DOHH2 (cell line): ENCODE measurements around the gene COL20A1.

Source experiments
- H3F3A ChIP-seq: fragments of 200-600 bp; sonication (generic), shearing (Covaris generic); 2 replicates; pipeline ENCODE4 v1.6.0; 2016; ENCODE audit warnings: antibody characterized with exemption, mild to moderate bottlenecking; ENCODE audit not compliant: control insufficient read depth, insufficient read depth
- H3K27ac ChIP-seq: fragments of 200-600 bp; sonication (generic); 2 replicates; pipeline ENCODE4 v1.5.1; 2014; ENCODE audit warnings: low read depth, mild to moderate bottlenecking, low read length, moderate library complexity
- H3K27me3 ChIP-seq: fragments of 200-600 bp; sonication (generic); 2 replicates; pipeline ENCODE4 v1.6.1; 2014; ENCODE audit warnings: mild to moderate bottlenecking, low read length, mixed read lengths; ENCODE audit not compliant: control insufficient read depth
- H3K36me3 ChIP-seq: fragments of 200-600 bp; sonication (generic); 2 replicates; pipeline ENCODE4 v1.6.1; 2014; ENCODE audit warnings: mild to moderate bottlenecking, low read length, moderate library complexity, mixed read lengths; ENCODE audit not compliant: control insufficient read depth
- H3K4me1 ChIP-seq: fragments of 200-600 bp; sonication (generic); 2 replicates; pipeline ENCODE4 v1.6.1; 2014; ENCODE audit warnings: mild to moderate bottlenecking, low read length, mixed read lengths; ENCODE audit not compliant: control insufficient read depth
- H3K4me2 ChIP-seq: fragments of 200-600 bp; sonication (generic); 2 replicates; pipeline ENCODE4 v1.6.0; 2014; ENCODE audit warnings: mild to moderate bottlenecking, low read length, moderate library complexity
- H3K4me3 ChIP-seq: fragments of 200-600 bp; sonication (generic); 2 replicates; pipeline ENCODE4 v1.5.1; 2014; ENCODE audit warnings: mild to moderate bottlenecking, low read length, mixed read lengths
- H3K79me2 ChIP-seq: fragments of 200-600 bp; sonication (generic); 2 replicates; pipeline ENCODE4 v1.6.1; 2014; ENCODE audit warnings: mild to moderate bottlenecking, low read length, mixed read lengths; ENCODE audit not compliant: control insufficient read depth
- H3K9me2 ChIP-seq: fragments of 200-600 bp; sonication (generic); replicated peaks from 2 replicates; pipeline ENCODE4 v1.6.1; 2014; ENCODE audit warnings: mild to moderate bottlenecking, low read length, mixed read lengths; ENCODE audit not compliant: control insufficient read depth
- H3K9me3 ChIP-seq: fragments of 200-600 bp; sonication (generic); 2 replicates; pipeline ENCODE4 v1.6.1; 2014; ENCODE audit warnings: antibody characterized with exemption, low read length, mixed read lengths; ENCODE audit not compliant: control insufficient read depth, insufficient read depth
- H4K20me1 ChIP-seq: fragments of 200-600 bp; sonication (generic); 2 replicates; pipeline ENCODE4 v1.6.0; 2014; ENCODE audit warnings: low read depth, mild to moderate bottlenecking, antibody characterized with exemption, low read length, moderate library complexity; ENCODE audit not compliant: control insufficient read depth, insufficient read depth
- CTCF ChIP-seq: fragments of 200-600 bp; sonication (generic); IDR thresholded peaks from one replicate; pipeline ENCODE4 v1.5.1; 2014; ENCODE audit warnings: antibody characterized with exemption, mild to moderate bottlenecking, low read depth, low read length; ENCODE audit not compliant: poor library complexity, severe bottlenecking
- EZH2phosphoT487 ChIP-seq: fragments of 200-600 bp; sonication (generic); IDR thresholded peaks from 2 replicates; pipeline ENCODE4 v1.6.1; 2017; ENCODE audit warnings: borderline replicate concordance, mild to moderate bottlenecking, antibody characterized with exemption, low read length, moderate library complexity, mixed read lengths

Gene COL20A1

GRCh38 chr20:63317601-63318291 is 24.8 kb downstream of the COL20A1 start:
- no peaks in the 10 kb centered on the region for H4K20me1 ChIP-seq
- no peak overlapping the region for H3K4me2 ChIP-seq
- no peaks in the 10 kb centered on the region for H3K36me3 ChIP-seq
- H3K27ac ChIP-seq: no peak overlapping the region
- H3F3A ChIP-seq: no peaks in the 10 kb centered on the region
- no peak overlapping the region for H3K4me3 ChIP-seq
- no peaks in the 10 kb centered on the region for H3K4me1 ChIP-seq
- H3K9me2 ChIP-seq: no peaks in the 10 kb centered on the region
- no peaks in the 10 kb centered on the region for H3K27me3 ChIP-seq
- H3K79me2 ChIP-seq: no peaks in the 10 kb centered on the region
- H3K9me3 ChIP-seq: no peaks in the 10 kb centered on the region
- TF ChIP-seq CTCF: no peak

DNA sequence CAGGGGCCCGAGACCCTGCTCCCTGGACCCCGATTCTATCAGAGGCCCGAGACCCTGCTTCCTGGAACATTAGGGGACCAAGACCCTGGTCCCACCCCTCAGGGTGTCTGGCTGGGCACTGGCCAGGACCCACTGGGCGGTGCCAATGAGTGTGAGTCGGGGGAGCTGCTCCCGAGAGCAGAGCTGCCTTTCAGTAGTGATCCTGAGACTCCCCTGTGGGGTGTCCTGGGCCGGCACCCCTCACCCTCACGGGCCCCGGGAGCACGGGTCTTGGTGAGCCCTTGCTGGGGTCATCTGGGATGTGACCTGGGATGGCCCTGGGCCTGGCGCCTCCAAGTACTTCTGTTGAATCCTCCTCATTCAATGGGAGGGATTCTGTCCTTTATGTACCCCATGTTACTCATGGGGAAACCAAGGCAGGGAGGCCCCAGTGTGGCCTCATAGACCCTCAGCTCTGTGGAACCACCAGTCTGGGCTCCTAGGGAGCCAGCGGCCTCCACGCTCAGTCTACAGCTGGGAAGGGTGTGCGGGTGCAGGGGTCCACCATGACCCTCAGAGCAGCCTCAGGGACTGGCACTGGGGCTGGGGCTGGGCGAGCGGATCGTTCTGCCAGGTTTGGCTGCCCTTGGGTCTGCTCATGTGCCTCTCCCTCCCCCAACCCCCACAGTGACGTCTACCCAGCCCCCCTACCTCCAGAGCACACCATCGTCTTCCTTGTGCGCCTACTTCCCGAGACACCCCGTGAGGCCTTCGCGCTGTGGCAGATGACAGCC is 25.6 kb downstream of the COL20A1 start:
- H3K79me2 ChIP-seq: no peaks in the 10 kb centered on the region
- no peaks in the 10 kb centered on the region for H3K4me1 ChIP-seq
- H3K9me3 ChIP-seq: no peaks in the 10 kb centered on the region
- H3K9me2 ChIP-seq: no peaks in the 10 kb centered on the region
- no peak overlapping the region for H3K4me3 ChIP-seq
- H3K36me3 ChIP-seq: no peaks in the 10 kb centered on the region
- H3K27ac ChIP-seq: no peak overlapping the region
- no peak overlapping the region for H3K4me2 ChIP-seq
- no peaks in the 10 kb centered on the region; the same call in 1 of the 2 replicates for H3K27me3 ChIP-seq
- TF ChIP-seq CTCF: no peak
- TF ChIP-seq EZH2phosphoT487: no peak
- no peaks in the 10 kb centered on the region for H3F3A ChIP-seq
- no peaks in the 10 kb centered on the region for H4K20me1 ChIP-seq

- Histone ChIP-seq H3K4me2 (no peak overlapping the region), H4K20me1 (no peaks in the 10 kb centered on the region), H3K4me3 (no peak overlapping the region), H3K27ac (no peak overlapping the region), H3K27me3 (peaks cover 5% of the 10 kb centered on the region; the same call in 1 of the 2 replicates), H3K36me3 (no peaks in the 10 kb centered on the region), H3K9me3 (no peaks in the 10 kb centered on the region), H3K79me2 (no peaks in the 10 kb centered on the region), H3F3A (no peaks in the 10 kb centered on the region), H3K4me1 (no peaks in the 10 kb centered on the region), H3K9me2 (no peaks in the 10 kb centered on the region)
- no peak for TF ChIP-seq EZH2phosphoT487
- no peak for TF ChIP-seq CTCF
Measured at GRCh38 chr20:63319164-63320040, 26.4 kb downstream of the COL20A1 start.
